OCI-LY3 (cell line): ENCODE measurements around the gene KCNMA1.
A peak's percentile ranks its signal among the peaks of the same experiment; 100 is the strongest.

Source experiments
- H2AFZ ChIP-seq: fragments of 200-600, 300-600 bp; shearing (Covaris generic); 2 replicates; pipeline ENCODE4 v1.6.0; 2014; ENCODE audit warnings: antibody characterized with exemption, low read depth, low read length
- H3K27ac ChIP-seq: fragments of 200-600, 300-600 bp; sonication (generic); 2 replicates; pipeline ENCODE4 v1.5.1; 2014; ENCODE audit warnings: mild to moderate bottlenecking, low read length, moderate library complexity, mixed read lengths
- H3K27me3 ChIP-seq: fragments of 200-600, 300-600 bp; sonication (generic); 2 replicates; pipeline ENCODE4 v1.6.1; 2014; ENCODE audit warnings: low read depth, low read length, mixed read lengths
- H3K36me3 ChIP-seq: fragments of 200-600, 300-600 bp; sonication (generic); replicated peaks from 2 replicates; pipeline ENCODE3; 2014; ENCODE audit warnings: low read depth, low read length, mixed read lengths
- H3K4me1 ChIP-seq: fragments of 300-600, 200-600 bp; sonication (generic); 2 replicates; pipeline ENCODE4 v1.6.1; 2014; ENCODE audit warnings: low read length, mixed read lengths
- H3K4me2 ChIP-seq: fragments of 200-600, 300-600 bp; sonication (generic); 2 replicates; pipeline ENCODE4 v1.6.1; 2014; ENCODE audit warnings: low read length, mixed read lengths
- H3K4me3 ChIP-seq: fragments of 300-600, 200-600 bp; sonication (generic); 2 replicates; pipeline ENCODE4 v1.5.1; 2014; ENCODE audit warnings: antibody characterized with exemption, mild to moderate bottlenecking, low read length, moderate library complexity
- H3K79me2 ChIP-seq: fragments of 300-600, 200-600 bp; shearing (Covaris generic); 2 replicates; pipeline ENCODE4 v1.6.1; 2014; ENCODE audit warnings: mild to moderate bottlenecking, low read length, mixed read lengths
- H3K9ac ChIP-seq: fragments of 300-600, 200-600 bp; shearing (Covaris generic); 2 replicates; pipeline ENCODE4 v1.6.0; 2014; ENCODE audit warnings: mild to moderate bottlenecking, low read length, moderate library complexity
- H3K9me3 ChIP-seq: fragments of 200-600, 300-600 bp; shearing (Covaris generic); 2 replicates; pipeline ENCODE4 v1.6.1; 2014; ENCODE audit warnings: low read length, mixed read lengths; ENCODE audit not compliant: insufficient read depth
- H4K20me1 ChIP-seq: fragments of 200-600, 300-600 bp; sonication (generic); 2 replicates; pipeline ENCODE4 v1.6.1; 2016; ENCODE audit warnings: low read length, mixed read lengths; ENCODE audit not compliant: insufficient read depth
- EZH2phosphoT487 ChIP-seq: fragments of 200-600 bp; shearing (Covaris generic); IDR thresholded peaks from 2 replicates; pipeline ENCODE4 v1.6.1; 2018; ENCODE audit warnings: antibody characterized with exemption, mixed run types, low read depth
- TF ChIP-seq, protein P1 (sequence below): fragments of 200-600, 300-600 bp; sonication (generic); IDR thresholded peaks from 2 replicates; pipeline ENCODE4 v1.5.1; 2014; ENCODE audit warnings: antibody characterized with exemption, low read length, low read depth

KCNMA1 gene

GRCh38 chr10:77177161-77177560, 460.4 kb downstream of the KCNMA1 start:
- Histone ChIP-seq H3K27me3 (no peaks in the 10 kb centered on the region), H3K79me2 (no peaks in the 10 kb centered on the region), H3K27ac (no peak overlapping the region), H3K9ac (no peak overlapping the region), H3K4me3 (no peak overlapping the region), H2AFZ (no peak overlapping the region), H3K4me1 (no peaks in the 10 kb centered on the region), H3K36me3 (no peaks in the 10 kb centered on the region), H4K20me1 (peaks cover 11% of the 10 kb centered on the region), H3K4me2 (no peak overlapping the region), H3K9me3 (no peaks in the 10 kb centered on the region)
- no peak for TF ChIP-seq EZH2phosphoT487
- TF ChIP-seq, protein P1, sequence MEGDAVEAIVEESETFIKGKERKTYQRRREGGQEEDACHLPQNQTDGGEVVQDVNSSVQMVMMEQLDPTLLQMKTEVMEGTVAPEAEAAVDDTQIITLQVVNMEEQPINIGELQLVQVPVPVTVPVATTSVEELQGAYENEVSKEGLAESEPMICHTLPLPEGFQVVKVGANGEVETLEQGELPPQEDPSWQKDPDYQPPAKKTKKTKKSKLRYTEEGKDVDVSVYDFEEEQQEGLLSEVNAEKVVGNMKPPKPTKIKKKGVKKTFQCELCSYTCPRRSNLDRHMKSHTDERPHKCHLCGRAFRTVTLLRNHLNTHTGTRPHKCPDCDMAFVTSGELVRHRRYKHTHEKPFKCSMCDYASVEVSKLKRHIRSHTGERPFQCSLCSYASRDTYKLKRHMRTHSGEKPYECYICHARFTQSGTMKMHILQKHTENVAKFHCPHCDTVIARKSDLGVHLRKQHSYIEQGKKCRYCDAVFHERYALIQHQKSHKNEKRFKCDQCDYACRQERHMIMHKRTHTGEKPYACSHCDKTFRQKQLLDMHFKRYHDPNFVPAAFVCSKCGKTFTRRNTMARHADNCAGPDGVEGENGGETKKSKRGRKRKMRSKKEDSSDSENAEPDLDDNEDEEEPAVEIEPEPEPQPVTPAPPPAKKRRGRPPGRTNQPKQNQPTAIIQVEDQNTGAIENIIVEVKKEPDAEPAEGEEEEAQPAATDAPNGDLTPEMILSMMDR: no peak

GRCh38 chr10:77176232-77176631, 461.4 kb downstream of the KCNMA1 start:
- TF ChIP-seq, protein P1: no peak
- no peak for TF ChIP-seq EZH2phosphoT487
- no peaks in the 10 kb centered on the region for H3K79me2 ChIP-seq
- H4K20me1 ChIP-seq: peaks cover 11% of the 10 kb centered on the region
- no peaks in the 10 kb centered on the region for H3K9me3 ChIP-seq
- no peaks in the 10 kb centered on the region for H3K4me1 ChIP-seq
- H3K36me3 ChIP-seq: no peaks in the 10 kb centered on the region
- no peak overlapping the region for H3K4me2 ChIP-seq
- H3K4me3 ChIP-seq: no peak overlapping the region
- no peak overlapping the region for H3K9ac ChIP-seq
- no peaks in the 10 kb centered on the region for H3K27me3 ChIP-seq
- no peak overlapping the region for H3K27ac ChIP-seq
- no peak overlapping the region for H2AFZ ChIP-seq

DNA sequence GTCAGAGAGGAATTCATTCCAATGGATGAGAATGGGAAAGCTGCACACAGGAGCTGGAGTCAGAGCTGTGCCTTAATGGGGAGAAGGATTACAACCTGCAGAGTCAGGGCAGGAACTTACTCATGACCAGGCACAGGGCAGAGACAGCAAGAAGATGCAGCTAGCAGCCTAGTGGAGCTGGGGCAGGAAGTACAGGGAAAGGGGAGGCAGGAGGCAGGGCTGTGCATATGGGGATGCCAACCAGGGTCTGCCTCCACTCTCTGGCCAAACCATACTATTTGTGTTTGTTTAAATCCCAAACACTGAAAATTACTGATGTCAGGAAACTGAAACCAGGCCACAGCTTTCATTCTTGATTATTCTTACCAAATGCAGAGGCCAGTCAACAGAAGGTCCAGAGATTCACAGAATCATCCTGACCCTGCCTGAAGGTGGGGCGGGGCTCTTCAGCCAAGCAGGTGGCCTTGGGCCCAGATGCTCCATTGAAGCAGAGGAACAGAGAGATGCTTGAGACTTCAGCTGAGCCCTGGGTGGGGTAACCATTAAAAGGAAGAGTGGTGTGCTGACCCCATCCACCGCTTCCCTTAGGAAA, 461.9 kb downstream of the KCNMA1 start:
- Histone ChIP-seq H3K9me3 (no peaks in the 10 kb centered on the region), H4K20me1 (peaks cover 11% of the 10 kb centered on the region), H3K4me2 (no peak overlapping the region), H3K27me3 (no peaks in the 10 kb centered on the region), H3K36me3 (no peaks in the 10 kb centered on the region), H3K4me3 (no peak overlapping the region), H3K79me2 (no peaks in the 10 kb centered on the region), H2AFZ (no peak overlapping the region), H3K9ac (no peak overlapping the region), H3K4me1 (no peaks in the 10 kb centered on the region), H3K27ac (no peak overlapping the region)
- TF ChIP-seq, protein P1: no peak
- no peak for TF ChIP-seq EZH2phosphoT487

- H3K4me1 ChIP-seq: no peaks in the 10 kb centered on the region
- no peak overlapping the region for H3K9ac ChIP-seq
- peaks cover 11% of the 10 kb centered on the region for H4K20me1 ChIP-seq
- H3K36me3 ChIP-seq: no peaks in the 10 kb centered on the region
- H3K27ac ChIP-seq: no peak overlapping the region
- H3K9me3 ChIP-seq: no peaks in the 10 kb centered on the region
- no peak overlapping the region for H3K4me2 ChIP-seq
- no peak overlapping the region for H2AFZ ChIP-seq
- H3K4me3 ChIP-seq: no peak overlapping the region
- H3K79me2 ChIP-seq: no peaks in the 10 kb centered on the region
- TF ChIP-seq, protein P1: peak; percentile 69
- no peak for TF ChIP-seq EZH2phosphoT487
- H3K27me3 ChIP-seq: no peaks in the 10 kb centered on the region
Measured at GRCh38 chr10:77173615-77174461, 463.8 kb downstream of the KCNMA1 start.
